Fibroblast of lung (primary cell): ENCODE results near the gene DCD. TPM values are rescaled to one million over a fixed set of nuclear protein-coding genes. Genes with fewer than 3 reads are reported as not detected.

Experiments used
- DNase-seq, 2 donors: peaks; one replicate each; pipeline versions ENCODE4 v3.0.0 to v3.0.0-alpha.2; 2010; ENCODE audit warnings: low read depth in 2 of 2
- H2AFZ ChIP-seq: 2 replicates; pipeline ENCODE4 v1.5.1; 2012; ENCODE audit warnings: low read length, control low read depth, inconsistent platforms
- H3K27ac ChIP-seq: 2 replicates; pipeline ENCODE4 v1.5.1; 2011; ENCODE audit warnings: low read length, control low read depth; ENCODE audit not compliant: insufficient read depth
- H3K27me3 ChIP-seq: 2 replicates; pipeline ENCODE4 v1.5.1; 2011; ENCODE audit warnings: mild to moderate bottlenecking, low read length; ENCODE audit not compliant: control insufficient read depth, insufficient read depth
- H3K36me3 ChIP-seq: 2 replicates; pipeline ENCODE4 v1.5.1; 2011; ENCODE audit warnings: low read length; ENCODE audit not compliant: control insufficient read depth, insufficient read depth
- H3K4me1 ChIP-seq: 2 replicates; pipeline ENCODE4 v1.5.1; 2011; ENCODE audit warnings: low read length; ENCODE audit not compliant: control insufficient read depth, insufficient read depth; ENCODE audit errors: extremely low read depth
- H3K4me2 ChIP-seq: 2 replicates; pipeline ENCODE4 v1.5.1; 2011; ENCODE audit warnings: low read length, control low read depth; ENCODE audit not compliant: insufficient read depth; ENCODE audit errors: extremely low read depth
- H3K4me3 ChIP-seq, 4 experiments: fragments of 200-600 bp in 1 of 4; sonication (generic) in 1 of 4; replicated peaks in 1 of 4; 2 replicates each; pipeline ENCODE4 v1.5.1; 2011 to 2016; ENCODE audit warnings: low read length in 4 of 4, low read depth in 3 of 4, mild to moderate bottlenecking in 3 of 4, control low read depth in 2 of 4, inconsistent platforms in 1 of 4, mixed read lengths in 1 of 4; ENCODE audit not compliant: insufficient read depth in 1 of 4; ENCODE audit errors: control extremely low read depth in 1 of 4
- H3K79me2 ChIP-seq: 2 replicates; pipeline ENCODE4 v1.5.1; 2012; ENCODE audit warnings: mild to moderate bottlenecking, low read length, inconsistent platforms; ENCODE audit not compliant: control insufficient read depth, insufficient read depth
- H3K9ac ChIP-seq: 2 replicates; pipeline ENCODE4 v1.5.1; 2011; ENCODE audit warnings: mild to moderate bottlenecking, low read length, control low read depth; ENCODE audit not compliant: insufficient read depth
- H3K9me3 ChIP-seq: 2 replicates; pipeline ENCODE4 v1.5.1; 2012; ENCODE audit warnings: low read depth, low read length; ENCODE audit not compliant: control insufficient read depth, insufficient read depth
- H4K20me1 ChIP-seq: 2 replicates; pipeline ENCODE4 v1.5.1; 2011; ENCODE audit warnings: low read length; ENCODE audit not compliant: control insufficient read depth, insufficient read depth; ENCODE audit errors: extremely low read depth
- CTCF ChIP-seq, 2 donors: IDR thresholded peaks in 1 of 2; conservative IDR thresholded peaks in 1 of 2; 1 replicate in 1 of 2; 2 replicates in 1 of 2; pipeline ENCODE4 v1.5.1; 2011 to 2012; ENCODE audit warnings: low read length in 2 of 2, control low read depth in 1 of 2, inconsistent platforms in 1 of 2, low read depth in 1 of 2, mild to moderate bottlenecking in 1 of 2
- EZH2 ChIP-seq: IDR thresholded peaks from 2 replicates; pipeline ENCODE4 v1.5.1; 2012; ENCODE audit warnings: low read length, control low read depth, mild to moderate bottlenecking; ENCODE audit errors: missing control alignments
- polyA plus RNA-seq, 2 donors: library from polyadenylated mRNA; depleted of rRNA in 1 of 2; stranded (reverse) in 1 of 2; unstranded in 1 of 2; fragments of >200 nt; gene quantifications; 2 replicates each; pipeline ENCODE4 v1.2.1, GENCODE V29; 2011 to 2012; ENCODE audit warnings: missing spikeins in 1 of 2
- total RNA-seq: library from RNA; depleted of rRNA; stranded (reverse); fragments of >200 nt; gene quantifications from 2 replicates; pipeline ENCODE4 v1.2.1, GENCODE V29; 2014

DCD gene
- total and polyA plus RNA-seq, 2 donors (not counting 1 experiment from before 2014, with no cell fraction given) = not detected

DNA sequence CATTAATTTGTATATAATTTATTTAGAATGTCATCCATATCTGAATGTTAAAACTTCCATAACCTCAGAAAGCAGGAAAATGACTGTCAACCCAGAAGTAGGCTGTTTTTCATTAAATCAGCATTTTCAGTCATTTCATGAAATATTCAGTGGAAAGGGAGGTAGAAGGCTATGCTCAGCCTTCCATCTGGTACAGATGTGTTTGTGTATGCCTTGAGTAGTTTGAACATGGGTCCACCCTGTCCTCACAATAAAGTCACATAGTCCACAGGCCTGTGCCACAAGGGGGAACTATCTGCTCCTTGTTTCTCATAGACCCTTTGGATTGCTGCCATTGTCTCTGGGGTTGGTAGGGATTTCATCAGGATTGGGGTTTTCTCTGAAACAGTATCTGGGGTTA, 22.6 kb downstream of the DCD start:
- H3K36me3 ChIP-seq = no peaks in the 10 kb centered on the region
- H3K79me2 ChIP-seq = no peaks in the 10 kb centered on the region
- H3K4me2 ChIP-seq = no peak overlapping the region
- H3K4me1 ChIP-seq = no peaks in the 10 kb centered on the region
- H3K9ac ChIP-seq = no peak overlapping the region
- DNase-seq = no peak
- H3K9me3 ChIP-seq = no peaks in the 10 kb centered on the region
- H3K4me3 ChIP-seq = no peak overlapping the region
- no peak overlapping the region for H2AFZ ChIP-seq
- H3K27ac ChIP-seq = no peak overlapping the region
- no peaks in the 10 kb centered on the region for H4K20me1 ChIP-seq
- TF ChIP-seq EZH2 (no peak), CTCF (conservative IDR thresholded peaks at IDR 0.05 in 1 of 2, IDR thresholded peaks at IDR 0.05 in 1 of 2; ENCODE audit: low read depth in 1 of 2, low read length in 2 of 2) (no peak)
- H3K27me3 ChIP-seq = no peaks in the 10 kb centered on the region

DNA sequence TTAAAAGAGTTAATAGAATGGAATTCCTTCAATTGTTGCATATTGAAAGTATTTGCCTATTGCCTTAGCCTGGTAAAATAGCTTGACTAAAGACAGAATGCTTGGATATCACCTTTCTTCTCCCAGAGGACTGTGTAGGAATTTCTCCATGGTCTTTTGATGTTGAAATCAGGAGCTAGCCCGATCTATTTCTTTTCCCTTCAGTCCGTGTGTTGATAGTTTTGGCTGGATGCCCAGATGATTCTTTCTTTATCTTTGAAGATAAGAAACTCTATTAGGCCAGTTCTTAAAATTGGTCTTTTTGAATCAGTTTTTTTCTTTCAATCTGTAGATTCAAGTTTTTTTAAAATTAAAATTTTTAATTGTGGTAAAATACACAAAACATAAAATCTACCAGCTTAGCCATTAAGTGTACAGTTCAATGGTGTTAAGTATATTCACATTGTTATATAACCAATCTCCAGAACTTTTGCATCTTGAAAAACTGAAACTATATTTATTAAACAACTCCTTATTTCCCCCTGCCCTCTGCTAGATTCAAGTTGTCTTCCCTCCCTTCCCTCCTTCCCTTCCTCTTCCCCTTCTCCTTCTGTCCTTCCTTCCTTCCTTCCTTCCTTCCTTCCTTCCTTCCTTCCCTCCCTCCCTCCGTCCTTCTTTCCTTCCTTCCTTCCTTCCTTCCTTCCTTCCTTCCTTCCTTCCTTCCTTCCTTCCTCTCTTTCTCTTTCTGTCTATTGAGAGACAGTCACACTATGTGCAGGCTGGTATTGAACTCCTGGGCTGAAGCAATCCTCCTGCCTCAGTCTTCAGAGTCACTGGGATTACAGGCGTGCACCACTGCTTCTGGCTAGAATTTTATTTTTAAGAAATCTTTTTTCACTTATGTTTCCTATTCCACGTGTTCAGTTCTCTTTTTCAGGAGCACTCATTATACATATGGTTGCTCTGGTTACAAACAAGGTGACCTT, 23.6 kb downstream of the DCD start:
- Histone ChIP-seq H3K4me1 (no peaks in the 10 kb centered on the region), H3K79me2 (no peaks in the 10 kb centered on the region), H3K4me3 (no peak overlapping the region), H3K27me3 (no peaks in the 10 kb centered on the region), H2AFZ (no peak overlapping the region), H3K9me3 (no peaks in the 10 kb centered on the region), H3K4me2 (no peak overlapping the region), H4K20me1 (no peaks in the 10 kb centered on the region), H3K27ac (no peak overlapping the region), H3K36me3 (no peaks in the 10 kb centered on the region), H3K9ac (no peak overlapping the region)
- DNase-seq = no peak
- no peak for TF ChIP-seq EZH2
- TF ChIP-seq CTCF (conservative IDR thresholded peaks at IDR 0.05 in 1 of 2, IDR thresholded peaks at IDR 0.05 in 1 of 2; ENCODE audit: low read depth in 1 of 2, low read length in 2 of 2) = no peak

DNA sequence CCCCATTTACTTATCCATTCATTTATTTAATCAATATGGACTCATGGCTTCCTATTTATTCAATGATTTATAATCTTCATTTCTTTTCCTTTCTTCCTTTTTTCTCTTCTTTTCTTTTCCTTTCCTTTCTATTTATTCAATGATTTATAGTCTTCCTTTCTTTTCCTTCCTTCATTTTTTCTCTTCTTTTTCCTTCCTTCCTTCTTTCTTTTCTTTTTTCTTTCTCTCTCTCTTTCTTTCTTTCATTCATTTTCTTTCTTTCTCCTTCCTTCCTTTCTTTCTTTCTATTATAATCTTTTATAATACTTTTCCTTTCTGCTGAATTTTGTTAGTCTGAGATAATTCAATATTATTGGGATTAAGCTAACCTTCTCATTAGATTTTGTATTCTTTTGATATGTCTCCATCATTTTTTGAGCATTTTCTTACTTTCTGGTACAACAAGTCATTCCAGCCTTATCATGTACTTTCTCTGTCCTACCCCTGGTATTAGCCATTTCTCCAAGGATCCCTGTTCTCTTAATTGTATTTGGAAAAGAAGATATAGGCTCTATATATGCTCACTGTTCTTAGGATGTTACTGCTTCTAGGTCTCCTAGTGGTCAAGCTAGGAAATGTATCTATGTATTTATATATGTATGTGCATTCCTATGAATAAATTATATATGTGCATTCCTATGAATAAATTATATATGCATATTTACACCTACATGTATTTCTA, 25.5 kb downstream of the DCD start:
- TF ChIP-seq CTCF (conservative IDR thresholded peaks at IDR 0.05 in 1 of 2, IDR thresholded peaks at IDR 0.05 in 1 of 2; ENCODE audit: low read depth in 1 of 2, low read length in 2 of 2) (peak in 1 of 2 donors; percentile 32), EZH2 (no peak)
- Histone ChIP-seq H3K4me2 (no peak overlapping the region), H3K27me3 (no peaks in the 10 kb centered on the region), H2AFZ (no peak overlapping the region), H4K20me1 (no peaks in the 10 kb centered on the region), H3K36me3 (no peaks in the 10 kb centered on the region), H3K27ac (no peak overlapping the region), H3K79me2 (no peaks in the 10 kb centered on the region), H3K4me3 (no peak overlapping the region), H3K9ac (no peak overlapping the region), H3K9me3 (no peaks in the 10 kb centered on the region), H3K4me1 (no peaks in the 10 kb centered on the region)
- peak in 1 of 2 donors; percentile 15 for DNase-seq
